ENCODE measurements around the gene EEF2.
"Not testable (repeated sequence)": the region's sequence is repeated elsewhere in the genome, so short reads cannot be mapped to it uniquely, and the experiment has no call there.

Gene EEF2

GRCh38 chr19:4014541-4015491, 29.6 kb upstream of the EEF2 start:
- DNase-seq (ENCODE audit: low read depth in 2 of 2) = no peak

DNA sequence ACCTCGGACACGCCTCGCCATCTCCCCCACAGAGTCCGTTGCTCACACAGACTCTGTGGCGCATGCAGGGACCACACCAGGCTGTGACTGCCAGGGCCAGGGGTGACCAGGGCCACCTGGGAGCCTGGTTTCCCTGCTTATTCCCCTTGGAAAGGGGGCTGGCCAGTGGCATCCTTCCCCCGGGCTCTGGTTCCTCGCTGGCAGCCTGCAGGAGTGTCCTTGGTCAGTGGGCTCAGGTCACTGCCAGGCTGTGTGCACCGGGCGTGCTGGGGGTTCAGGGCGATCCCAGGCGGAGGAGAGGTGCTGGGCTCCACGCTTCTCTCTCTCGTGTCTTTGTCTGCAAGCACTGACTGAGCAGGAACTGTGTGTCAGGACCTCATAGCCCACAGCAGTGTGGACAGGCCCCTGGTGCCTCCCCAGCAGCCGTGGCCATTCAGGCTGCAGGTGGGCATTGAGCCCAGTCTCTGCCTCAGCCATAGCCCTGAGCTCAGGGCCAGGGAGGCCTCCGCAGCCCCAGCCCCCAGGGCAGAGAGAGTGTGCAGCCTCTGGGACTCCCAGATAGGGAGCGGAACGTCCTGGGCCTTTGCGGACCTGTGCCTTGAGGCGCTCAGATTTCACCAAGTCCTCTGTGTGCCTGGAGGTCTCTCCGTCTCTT, 28.8 kb upstream of the EEF2 start:
- DNase-seq (ENCODE audit: low read depth in 2 of 2) = no peak

DNA sequence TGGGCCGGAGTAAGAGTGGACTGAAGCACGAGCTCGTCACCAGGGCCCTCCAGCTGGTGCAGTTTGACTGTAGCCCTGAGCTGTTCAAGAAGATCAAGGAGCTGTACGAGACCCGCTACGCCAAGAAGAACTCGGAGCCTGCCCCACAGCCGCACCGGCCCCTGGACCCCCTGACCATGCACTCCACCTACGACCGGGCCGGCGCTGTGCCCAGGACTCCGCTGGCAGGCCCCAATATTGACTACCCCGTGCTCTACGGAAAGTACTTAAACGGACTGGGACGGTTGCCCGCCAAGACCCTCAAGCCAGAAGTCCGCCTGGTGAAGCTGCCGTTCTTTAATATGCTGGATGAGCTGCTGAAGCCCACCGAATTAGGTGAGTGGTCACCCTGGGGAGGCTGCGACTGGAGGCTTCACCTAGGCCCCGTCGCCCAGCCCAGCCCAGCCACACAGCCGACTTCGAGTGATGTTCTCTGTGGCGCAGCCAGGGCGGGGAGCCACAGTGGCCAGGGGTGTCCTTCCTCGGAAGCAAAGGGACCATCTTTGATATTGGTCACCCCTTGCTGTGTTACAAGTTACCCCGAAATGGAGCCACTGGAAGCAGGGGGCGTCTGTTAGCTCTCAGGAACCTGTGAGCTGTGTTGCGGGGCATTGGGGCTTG, 27.8 kb upstream of the EEF2 start:
- no peak for DNase-seq (ENCODE audit: low read depth in 2 of 2)

DNA sequence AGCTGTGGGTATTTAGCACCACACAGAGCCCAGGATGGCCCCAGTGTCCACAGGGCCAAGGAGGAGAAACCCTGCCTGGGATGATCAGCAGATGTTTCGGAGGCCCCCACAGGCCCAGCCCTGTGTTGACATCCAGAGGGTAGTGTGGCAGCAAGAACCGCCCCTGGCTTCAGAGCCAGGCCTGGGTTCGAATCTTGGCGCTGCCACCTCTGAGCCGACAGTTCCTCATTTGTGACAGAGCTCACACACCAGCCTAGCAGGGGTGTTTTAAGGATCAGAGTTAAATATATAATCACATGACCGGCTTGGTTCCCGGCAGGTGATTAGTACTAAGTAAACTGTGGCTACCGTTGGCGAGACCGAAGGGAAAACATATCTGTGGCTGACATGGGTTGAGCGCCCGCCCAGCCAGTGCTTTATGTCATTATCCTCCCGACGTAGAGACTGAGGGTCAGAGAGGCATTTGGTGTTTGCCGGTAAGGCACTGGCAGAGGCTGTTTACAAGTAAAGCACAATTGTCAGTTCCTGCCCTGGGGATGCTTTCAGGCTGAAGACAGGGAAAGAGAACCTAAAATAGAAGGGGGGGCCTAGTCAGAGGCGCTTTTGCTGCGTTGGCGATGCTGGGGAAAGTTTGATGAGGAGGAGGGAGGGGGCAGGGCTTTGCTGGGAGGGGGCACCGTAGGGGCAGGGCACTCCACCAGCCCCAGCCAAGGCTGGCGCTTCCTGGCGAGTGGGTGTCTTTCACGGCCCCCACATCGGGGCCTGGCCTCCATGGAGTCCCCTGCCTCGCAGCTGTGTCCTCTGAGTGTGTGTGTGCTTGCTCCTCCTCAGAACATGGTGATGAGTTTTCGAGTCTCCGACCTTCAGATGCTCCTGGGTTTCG, 27.1 kb upstream of the EEF2 start:
- no peak for DNase-seq (ENCODE audit: low read depth in 2 of 2)

DNA sequence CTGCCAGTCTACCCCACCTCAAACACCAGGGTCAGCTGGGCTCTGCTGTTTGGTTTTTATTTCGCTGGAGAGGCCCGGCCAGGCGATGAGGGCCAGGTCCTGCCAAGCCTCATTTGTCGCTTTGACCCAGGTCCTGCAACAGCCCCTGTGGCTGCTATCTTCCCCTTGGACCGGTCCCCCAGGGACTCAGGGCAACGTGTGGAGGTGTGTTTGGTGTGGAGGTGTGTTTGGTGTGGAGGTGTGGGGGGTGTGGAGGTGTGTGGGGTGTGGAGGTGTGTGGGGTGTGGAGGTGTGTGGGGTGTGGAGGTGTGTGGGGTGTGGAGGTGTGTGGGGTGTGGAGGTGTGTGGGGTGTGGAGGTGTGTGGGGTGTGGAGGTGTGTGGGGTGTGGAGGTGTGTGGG, 26.2 kb upstream of the EEF2 start:
- DNase-seq (ENCODE audit: low read depth in 2 of 2) = not testable (repeated sequence)

GRCh38 chr19:4010808-4011110, 25.5 kb upstream of the EEF2 start:
- no peak for DNase-seq (ENCODE audit: low read depth in 2 of 2)

DNA sequence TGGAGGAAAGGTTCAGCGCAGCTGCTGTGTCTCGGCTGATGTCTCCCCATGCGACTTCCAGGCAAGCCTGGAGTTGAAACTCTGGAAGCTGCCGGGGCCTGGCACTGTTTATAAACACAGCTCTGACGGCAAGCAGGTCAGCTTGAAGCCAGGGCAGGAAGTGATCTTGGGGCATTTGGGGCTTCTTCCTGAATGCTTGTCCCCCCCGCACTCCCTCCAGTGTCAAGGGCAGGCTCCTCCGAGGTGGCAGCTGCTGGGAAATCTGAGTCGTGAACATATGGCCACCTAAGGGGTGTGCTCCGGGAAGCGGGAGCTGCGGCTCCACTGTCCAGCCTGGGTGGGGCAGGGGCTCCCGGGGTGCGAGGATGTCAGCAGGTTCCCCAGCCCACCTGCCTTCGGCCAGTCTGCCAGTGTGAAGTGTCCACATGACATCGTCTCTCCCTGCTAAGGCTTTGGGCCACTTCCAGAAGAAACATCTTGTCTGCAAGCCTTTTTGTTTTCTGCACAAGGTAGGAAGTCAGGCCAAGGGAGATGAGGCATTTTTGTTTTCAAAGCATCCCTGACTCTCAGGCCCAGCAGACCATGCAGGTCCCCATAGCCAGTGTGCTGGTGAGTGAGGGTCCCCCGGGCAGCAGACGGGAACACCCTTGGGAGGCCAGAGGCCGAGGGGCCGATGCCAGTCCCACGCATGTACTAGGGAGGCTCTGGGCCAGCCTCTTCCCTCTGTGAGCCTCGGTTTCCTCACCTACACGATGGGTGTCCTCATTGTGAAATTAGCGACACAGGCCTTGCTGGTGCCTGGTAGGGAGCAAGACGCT, 24.9 kb upstream of the EEF2 start:
- no peak for DNase-seq (ENCODE audit: low read depth in 2 of 2)

- DNase-seq (ENCODE audit: low read depth in 2 of 2) = no peak
Observed at GRCh38 chr19:4007836-4008539, 22.7 kb upstream of the EEF2 start.

DNA sequence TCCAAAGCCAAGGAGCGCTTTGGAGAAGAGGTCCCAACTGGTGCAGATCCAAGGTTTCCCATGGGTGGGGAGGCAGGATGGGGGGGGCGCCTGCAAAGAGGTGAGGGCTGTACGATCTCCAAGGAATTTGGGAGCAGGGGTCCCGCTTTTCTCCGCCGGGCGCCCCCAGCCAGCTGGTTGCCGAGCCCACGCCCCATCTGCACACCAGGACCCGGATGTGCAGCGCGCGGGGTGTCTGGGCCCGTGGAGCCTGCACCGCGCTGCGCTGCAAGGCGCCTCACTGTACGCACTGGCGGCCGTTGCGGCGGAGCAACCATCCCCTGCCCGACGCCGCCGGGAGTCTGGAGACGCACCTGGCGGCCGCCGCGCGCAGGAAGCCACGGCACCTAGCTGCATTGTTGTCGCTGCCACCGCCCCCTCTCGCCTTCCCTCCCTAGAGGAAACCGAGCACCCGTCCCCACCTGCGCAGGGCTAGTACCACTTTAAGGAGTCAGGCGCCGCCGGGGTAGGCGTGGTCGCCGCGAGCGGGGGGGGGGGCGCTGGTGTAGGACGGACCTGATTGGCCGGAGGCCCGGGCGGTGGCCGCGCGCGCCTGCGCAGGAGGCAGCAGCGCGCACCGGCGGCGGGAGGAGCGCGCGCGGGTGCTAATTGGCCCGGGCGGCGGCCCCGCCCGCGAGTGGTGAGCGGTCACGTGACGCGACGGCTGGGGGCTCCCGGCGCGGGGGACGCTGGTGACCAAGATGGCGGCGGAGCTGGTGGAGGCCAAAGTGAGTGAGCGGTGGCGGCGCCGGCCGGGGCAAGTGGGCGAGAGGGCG, 22.0 kb upstream of the EEF2 start, which contains the start of gene PIAS4:
TSS of gene PIAS4 (plus strand) at position 716 of the 815 bp plus-strand sequence. CDS start at position 741, 25 bp downstream.
- DNase-seq (ENCODE audit: low read depth in 2 of 2) = peak; percentile 87 to 89

- DNase-seq (ENCODE audit: low read depth in 2 of 2) = not testable (repeated sequence)
Observed at GRCh38 chr19:4005436-4005835, 20.2 kb upstream of the EEF2 start.

DNA sequence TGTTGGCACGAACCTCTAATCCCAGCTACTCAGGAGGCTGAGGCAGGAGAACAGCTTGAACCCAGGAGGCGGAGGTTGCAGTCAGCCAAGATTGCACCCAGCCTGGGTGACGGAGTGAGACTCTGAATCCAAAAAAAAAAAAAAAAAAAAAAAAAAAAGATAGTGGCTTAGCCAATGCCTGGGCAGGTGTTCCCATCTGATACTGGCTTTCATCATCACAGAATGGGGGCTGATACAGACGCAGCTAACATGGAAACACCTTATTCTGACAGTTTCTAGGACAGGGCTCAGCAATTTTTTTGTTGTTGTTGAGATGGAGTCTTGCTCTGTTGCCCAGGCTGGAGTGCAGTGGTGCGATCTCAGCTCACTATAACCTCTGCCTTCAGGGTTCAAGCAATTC, 15.5 kb upstream of the EEF2 start:
- DNase-seq (ENCODE audit: low read depth in 2 of 2) = not testable (repeated sequence)

- not testable (repeated sequence) for DNase-seq (ENCODE audit: low read depth in 2 of 2)
Observed at GRCh38 chr19:3998667-3999412, 13.6 kb upstream of the EEF2 start.

GRCh38 chr19:3995607-3996006, 10.3 kb upstream of the EEF2 start:
- DNase-seq (ENCODE audit: low read depth in 2 of 2) = no peak

GRCh38 chr19:3990815-3991117, 5.5 kb upstream of the EEF2 start:
- DNase-seq (ENCODE audit: low read depth in 2 of 2) = no peak

DNA sequence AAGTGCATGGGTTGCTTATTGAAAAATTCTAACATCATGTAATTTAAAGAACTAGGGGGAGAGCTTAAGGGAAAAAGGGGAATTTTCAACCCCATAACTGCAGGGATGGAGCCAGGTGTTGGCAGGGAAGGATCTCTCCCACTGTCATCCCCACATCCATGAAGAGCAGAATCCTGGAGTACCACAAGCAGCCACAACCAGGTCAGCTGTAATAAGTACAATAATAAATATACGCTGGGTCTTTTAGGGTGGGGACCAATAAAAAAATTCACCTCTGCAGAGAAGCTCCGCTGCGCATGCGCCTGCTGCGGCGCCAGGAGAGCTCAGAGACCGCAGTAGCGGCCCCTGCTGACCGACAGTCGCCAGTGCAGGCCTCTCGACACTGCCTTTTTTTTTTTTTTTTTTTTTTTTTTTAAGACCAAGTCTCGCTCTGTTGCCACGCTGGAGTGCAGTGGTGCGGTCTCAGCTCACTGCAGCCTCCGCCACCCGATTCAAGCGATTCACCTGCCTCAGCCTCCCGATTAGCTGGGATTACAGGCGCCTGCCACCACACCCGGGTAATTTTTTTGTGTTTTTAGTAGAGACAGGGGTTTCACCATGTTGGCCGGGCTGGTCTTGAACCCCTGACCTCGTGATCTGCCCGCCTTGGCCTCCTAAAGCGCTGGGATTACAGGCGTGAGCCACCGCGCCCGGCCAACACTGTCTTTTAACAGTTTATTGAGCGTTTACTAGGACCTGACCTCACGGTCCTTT, 2.5 kb upstream of the EEF2 start:
- DNase-seq (ENCODE audit: low read depth in 2 of 2) = peak; percentile 53 to 58

GRCh38 chr19:3986260-3987041, 1.2 kb upstream of the EEF2 start:
- peak; percentile 60 to 62 for DNase-seq (ENCODE audit: low read depth in 2 of 2)

- no peak for DNase-seq (ENCODE audit: low read depth in 2 of 2)
Observed at GRCh38 chr19:3985643-3986259, 488 bp upstream of the EEF2 start.
